Skeletal muscle cell (primary cell): Measurements from ENCODE around the gene CYSRT1.
"Not testable (repeated sequence)": the region's sequence is repeated elsewhere in the genome, so short reads cannot be mapped to it uniquely, and the experiment has no call there.

ENCODE experiments used
- DNase-seq: peaks from one replicate; pipeline ENCODE4 v3.0.0-alpha.2; 2010; ENCODE audit warnings: low read depth
- H3K4me3 ChIP-seq: 2 replicates; pipeline ENCODE4 v1.5.1; 2011; ENCODE audit warnings: low read depth, mild to moderate bottlenecking, control low read depth, low read length, moderate library complexity

Gene CYSRT1

GRCh38 chr9:137244486-137245449 lies 19.8 kb downstream of the CYSRT1 start:
- H3K4me3 ChIP-seq = no peak overlapping the region
- no peak for DNase-seq

- DNase-seq = no peak
- no peak overlapping the region for H3K4me3 ChIP-seq
Observed at GRCh38 chr9:137245450-137246421, 20.8 kb downstream of the CYSRT1 start.

GRCh38 chr9:137247135-137247915 lies 22.4 kb downstream of the CYSRT1 start:
- H3K4me3 ChIP-seq = no peak overlapping the region
- DNase-seq = no peak

DNA sequence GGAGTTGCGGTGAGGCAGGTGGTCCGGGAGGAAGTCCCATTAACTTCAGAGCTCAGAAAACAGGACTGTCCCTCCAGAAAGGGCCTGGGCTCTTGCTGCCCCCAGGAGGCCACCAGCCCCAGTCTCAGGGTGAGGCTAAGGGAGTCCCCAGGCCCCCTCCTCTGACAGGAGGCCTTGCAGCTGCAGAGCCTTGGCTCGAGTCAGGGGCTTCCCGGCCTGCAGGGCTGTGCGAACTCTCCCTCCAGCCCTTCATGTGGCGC lies 22.9 kb downstream of the CYSRT1 start:
- no peak overlapping the region for H3K4me3 ChIP-seq
- no peak for DNase-seq

DNA sequence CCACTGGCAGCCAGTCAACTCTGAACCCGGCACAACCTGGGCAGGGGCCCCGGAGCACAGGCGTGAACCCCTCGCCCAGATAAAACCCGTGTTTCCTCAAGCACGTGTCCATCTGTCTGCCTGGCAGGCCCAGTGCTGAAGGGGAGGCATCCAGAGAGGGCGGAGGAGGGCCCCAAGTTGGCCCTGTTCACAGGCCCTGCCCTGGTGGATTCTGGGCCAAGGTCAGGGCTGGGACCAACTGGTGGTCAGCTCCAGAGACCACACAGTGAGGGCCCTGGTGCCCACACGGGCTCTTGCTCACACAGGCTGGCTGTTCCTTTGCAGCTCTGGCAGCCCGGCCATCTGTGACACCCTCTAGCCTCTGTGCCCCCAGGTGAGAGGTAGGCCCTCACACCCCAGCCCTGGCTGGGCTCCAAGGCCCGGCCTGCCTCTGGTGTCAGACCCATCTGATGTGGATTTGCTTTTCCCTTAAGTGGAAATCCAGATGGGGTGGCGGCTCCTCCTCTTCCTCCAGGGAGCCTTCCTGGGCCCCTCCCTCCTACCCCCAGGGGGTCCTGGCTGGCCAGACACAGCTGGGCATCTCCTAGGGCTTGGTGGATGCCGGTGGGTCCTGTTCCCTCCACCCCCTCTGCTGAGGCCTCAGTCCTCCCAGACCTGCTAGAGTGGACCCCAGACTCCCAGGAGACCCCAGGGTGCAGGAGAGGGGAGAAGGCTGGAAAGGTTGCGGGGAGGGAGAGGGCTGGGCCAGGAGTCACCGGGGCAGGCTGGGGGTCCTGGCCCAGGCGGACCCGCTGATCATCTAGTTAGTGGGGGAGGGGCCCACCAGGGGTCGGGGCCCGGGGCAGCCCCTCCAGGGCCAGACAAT lies 25.6 kb downstream of the CYSRT1 start:
- H3K4me3 ChIP-seq = no peak overlapping the region
- DNase-seq = no peak

- H3K4me3 ChIP-seq = no peak within 1 kb of the TSS
- DNase-seq = no peak
Observed at GRCh38 chr9:137251194-137251461, 26.2 kb downstream of the CYSRT1 start, which contains the start of gene STPG3. STPG3 (plus strand) TSS chr9:137251286; CDS start chr9:137251287, 1 bp downstream.

GRCh38 chr9:137251490-137252268 lies 26.7 kb downstream of the CYSRT1 start:
- DNase-seq = no peak
- H3K4me3 ChIP-seq = no peak overlapping the region

- H3K4me3 ChIP-seq = no peak overlapping the region
Observed at GRCh38 chr9:137252555-137253506, 27.9 kb downstream of the CYSRT1 start.

GRCh38 chr9:137253717-137254623 lies 29.0 kb downstream of the CYSRT1 start:
- DNase-seq = no peak
- H3K4me3 ChIP-seq = peak overlapping the region; percentile 86

More at GRCh38 chr9:137252555-137253506, 27.9 kb downstream of the CYSRT1 start:
- no peak for DNase-seq

DNA sequence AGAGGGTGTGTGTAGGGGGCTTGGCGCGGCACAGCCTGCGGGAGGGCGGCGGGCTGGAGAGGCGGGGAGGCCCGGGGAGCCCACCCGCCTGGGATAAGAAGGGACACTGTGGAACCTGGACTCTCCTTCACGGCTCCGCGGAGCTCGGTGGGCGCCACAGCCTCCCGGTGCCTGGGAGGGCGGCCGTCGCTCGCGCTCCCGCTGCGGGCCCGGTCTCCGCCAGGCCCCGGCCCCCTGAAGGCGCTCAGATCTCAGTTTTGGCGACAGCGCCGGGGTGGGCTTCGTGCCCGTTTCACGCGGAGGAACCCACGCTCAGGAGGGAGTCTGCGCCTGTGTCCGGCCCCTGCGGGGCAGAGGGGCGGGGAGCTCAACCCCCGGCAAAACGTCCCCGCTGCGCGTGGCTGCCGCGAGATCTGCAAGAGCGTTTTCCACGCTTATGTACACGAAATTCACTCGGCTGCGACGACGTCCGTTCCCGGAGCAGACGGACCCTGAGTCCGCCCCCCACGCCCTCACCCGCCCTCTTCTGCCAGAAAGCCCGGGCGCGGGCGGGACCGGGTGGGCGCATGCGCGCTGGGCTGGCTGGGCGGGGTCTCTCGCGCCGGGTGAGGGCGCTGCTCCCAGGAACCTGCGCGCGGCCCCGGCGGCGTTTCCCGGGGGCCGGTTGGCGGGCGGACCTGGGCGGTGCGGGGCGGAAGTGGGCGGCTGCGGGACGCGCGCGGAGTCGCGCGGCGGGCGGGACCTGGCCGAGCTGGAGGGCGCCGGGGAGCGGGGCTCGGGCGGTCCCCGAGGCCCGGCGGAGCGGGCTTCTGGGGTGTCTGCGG lies 29.9 kb downstream of the CYSRT1 start, which contains the start of gene NELFB:
NELFB (plus strand) TSS at position 704 of the 824 bp plus-strand sequence.
- peak; percentile 41 for DNase-seq
- H3K4me3 ChIP-seq = peak within 1 kb of the TSS; percentile 95

DNA sequence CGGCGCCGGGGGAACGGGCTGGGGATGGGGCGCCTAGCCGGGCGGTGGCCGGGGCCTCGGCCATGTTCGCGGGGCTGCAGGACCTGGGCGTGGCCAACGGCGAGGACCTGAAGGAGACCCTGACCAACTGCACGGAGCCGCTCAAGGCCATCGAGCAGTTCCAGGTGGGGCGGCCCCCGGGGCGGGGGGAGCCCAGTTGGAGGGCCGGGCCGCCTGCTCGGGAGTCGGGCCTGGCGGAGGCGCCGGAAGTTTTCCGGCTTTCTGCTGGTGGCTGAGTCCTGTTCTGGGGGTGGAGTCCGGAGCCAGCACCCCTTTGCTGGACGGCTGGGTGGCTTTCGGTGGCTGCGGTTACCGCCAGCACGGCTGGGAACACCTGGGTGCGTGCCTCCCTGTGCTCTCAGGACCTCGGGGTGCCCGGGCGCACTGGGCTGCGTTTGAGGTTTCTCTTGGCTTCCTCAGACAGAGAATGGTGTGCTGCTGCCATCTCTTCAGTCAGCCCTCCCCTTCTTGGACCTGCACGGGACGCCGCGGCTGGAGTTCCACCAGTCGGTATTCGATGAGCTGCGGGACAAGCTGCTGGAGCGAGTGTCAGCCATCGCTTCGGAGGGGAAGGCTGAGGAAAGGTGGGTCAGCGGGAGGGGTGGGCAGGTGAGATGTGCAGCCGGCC lies 30.6 kb downstream of the CYSRT1 start:
- no peak for DNase-seq

DNA sequence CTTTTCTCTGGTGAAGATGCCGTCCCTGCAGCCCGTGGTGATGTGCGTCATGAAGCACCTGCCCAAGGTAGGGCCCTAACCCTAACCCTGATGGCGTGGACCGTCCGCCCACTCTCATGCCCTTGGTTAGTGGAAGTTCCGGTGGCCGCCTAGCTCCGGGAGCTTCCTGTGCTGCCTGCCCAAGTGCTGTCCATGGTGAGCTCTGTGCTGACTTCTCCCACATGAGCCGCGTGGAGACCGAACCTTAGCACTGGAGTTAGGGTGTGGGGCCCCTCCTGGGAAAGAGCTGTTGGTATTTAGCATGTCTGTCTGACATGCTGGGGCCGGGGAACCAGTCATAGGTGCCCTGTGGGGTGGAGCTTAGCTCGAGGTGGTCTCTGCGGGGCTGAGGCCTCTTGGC lies 31.4 kb downstream of the CYSRT1 start:
- DNase-seq = no peak

More for the DNA sequence above, 30.6 kb downstream of the CYSRT1 start:
- peak overlapping the region; percentile 95 for H3K4me3 ChIP-seq

DNA sequence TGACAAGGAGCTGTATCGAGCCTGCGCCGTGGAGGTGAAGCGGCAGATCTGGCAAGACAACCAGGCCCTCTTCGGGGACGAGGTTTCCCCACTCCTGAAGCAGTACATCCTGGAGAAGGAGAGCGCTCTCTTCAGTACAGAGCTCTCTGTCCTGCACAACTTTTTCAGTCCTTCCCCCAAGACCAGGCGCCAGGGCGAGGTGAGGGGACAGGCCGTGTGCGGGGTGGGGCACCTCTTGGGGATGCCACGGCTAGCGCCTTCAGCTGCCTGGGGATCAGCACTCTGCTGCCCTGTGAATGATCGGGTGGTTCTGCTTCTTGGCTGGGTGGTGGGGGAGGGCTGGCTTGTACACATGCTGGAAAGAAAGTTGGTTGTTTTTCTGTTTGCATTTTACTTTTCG lies 31.9 kb downstream of the CYSRT1 start:
- DNase-seq = no peak
- H3K4me3 ChIP-seq = no peak overlapping the region

More for the DNA sequence above, 31.4 kb downstream of the CYSRT1 start:
- H3K4me3 ChIP-seq = peak overlapping the region; percentile 95

DNA sequence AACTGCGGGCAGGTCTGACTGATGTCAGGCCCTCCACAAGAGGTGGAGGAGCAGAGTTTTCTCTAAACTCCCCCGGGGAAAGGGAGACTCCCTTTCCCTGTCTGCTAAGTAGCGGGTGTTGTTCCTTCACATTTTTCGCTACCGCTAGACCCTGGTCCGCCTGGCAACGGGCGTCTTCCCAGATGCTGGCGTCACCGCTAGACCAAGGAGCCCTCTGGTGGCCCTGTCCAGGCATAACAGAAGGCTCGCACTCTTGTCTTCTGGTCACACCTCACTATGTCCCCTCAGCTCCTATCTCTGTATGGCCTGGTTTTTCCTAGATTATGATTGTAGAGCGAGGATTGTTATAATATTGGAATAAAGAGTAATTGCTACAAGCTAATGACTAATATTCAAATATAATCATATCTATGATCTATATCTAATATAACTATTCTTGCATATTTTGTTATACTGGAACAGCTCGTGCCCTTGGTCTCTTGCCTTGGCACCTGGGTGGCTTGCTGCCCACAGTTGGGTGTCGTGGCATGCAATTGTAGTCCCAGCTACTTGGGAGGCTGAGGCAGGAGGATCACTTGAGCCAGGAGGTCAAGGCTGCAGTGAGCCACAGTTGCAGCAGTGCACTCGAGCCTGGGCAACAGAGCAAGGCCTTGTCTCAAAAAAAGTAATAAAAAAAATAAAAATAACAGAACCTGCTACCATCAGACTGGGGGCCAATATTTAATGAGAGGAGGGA lies 37.4 kb downstream of the CYSRT1 start:
- not testable (repeated sequence) for H3K4me3 ChIP-seq, DNase-seq
